Measurements from ENCODE around the gene OSGIN1.

Gene OSGIN1

DNA sequence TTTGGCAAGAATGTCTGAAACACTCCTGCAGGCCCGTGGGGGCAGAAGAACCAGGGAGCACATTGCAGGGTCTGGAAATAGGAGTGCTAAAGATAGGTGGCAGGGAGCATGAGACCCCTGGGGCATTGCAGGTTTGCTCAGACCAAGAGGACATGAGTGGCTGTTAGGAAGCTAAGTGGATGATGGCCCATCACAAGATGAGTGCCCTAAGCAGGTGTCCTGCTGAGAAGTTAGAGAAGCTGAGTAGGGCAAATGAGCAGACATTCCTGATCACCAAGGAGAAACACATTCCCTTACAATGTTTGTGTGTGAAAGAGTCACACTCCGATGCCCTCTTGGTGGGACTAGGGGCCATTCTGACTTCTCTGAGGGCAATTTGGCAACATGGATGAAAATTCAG is 44.2 kb upstream of the OSGIN1 start:
- DNase-seq (ENCODE audit: extremely low read depth, insufficient read length), result no peak
- TF ChIP-seq, protein P1, sequence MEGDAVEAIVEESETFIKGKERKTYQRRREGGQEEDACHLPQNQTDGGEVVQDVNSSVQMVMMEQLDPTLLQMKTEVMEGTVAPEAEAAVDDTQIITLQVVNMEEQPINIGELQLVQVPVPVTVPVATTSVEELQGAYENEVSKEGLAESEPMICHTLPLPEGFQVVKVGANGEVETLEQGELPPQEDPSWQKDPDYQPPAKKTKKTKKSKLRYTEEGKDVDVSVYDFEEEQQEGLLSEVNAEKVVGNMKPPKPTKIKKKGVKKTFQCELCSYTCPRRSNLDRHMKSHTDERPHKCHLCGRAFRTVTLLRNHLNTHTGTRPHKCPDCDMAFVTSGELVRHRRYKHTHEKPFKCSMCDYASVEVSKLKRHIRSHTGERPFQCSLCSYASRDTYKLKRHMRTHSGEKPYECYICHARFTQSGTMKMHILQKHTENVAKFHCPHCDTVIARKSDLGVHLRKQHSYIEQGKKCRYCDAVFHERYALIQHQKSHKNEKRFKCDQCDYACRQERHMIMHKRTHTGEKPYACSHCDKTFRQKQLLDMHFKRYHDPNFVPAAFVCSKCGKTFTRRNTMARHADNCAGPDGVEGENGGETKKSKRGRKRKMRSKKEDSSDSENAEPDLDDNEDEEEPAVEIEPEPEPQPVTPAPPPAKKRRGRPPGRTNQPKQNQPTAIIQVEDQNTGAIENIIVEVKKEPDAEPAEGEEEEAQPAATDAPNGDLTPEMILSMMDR (IDR thresholded peaks at IDR 0.05; ENCODE audit: insufficient read depth, low read length, poor library complexity, severe bottlenecking), result no peak
- Histone ChIP-seq H3K4me3 (replicated peaks; ENCODE audit: low read depth, low read length) (no peak overlapping the region), H3K27me3 (replicated peaks; ENCODE audit: control insufficient read depth, insufficient read depth, low read length) (no peaks in the 10 kb centered on the region), H3K36me3 (ENCODE audit: control insufficient read depth, insufficient read depth, low read length) (peaks cover 11% of the 10 kb centered on the region)

DNA sequence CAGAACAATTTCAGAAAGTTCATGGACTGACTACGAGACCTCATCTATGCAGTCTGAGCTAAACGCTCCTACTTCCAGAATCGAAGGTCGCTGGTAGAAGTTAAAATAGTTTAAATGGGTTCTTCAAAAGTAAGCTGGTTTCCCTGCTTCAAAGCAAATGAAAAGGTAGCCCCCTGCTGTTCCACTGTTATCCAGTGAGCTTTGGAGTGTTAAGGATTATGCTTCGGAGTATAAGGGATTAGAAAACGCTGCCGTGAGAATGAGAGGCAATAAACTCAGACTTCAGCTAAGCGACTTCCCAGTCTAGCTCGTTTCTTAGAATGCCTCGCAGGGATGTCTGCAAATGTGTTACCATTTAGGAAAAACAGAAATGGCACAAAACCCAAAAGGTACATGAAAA is 41.8 kb upstream of the OSGIN1 start:
- TF ChIP-seq, protein P1 (IDR thresholded peaks at IDR 0.05; ENCODE audit: insufficient read depth, low read length, poor library complexity, severe bottlenecking), result no peak
- Histone ChIP-seq H3K36me3 (ENCODE audit: control insufficient read depth, insufficient read depth, low read length) (peaks cover 18% of the 10 kb centered on the region), H3K27me3 (replicated peaks; ENCODE audit: control insufficient read depth, insufficient read depth, low read length) (no peaks in the 10 kb centered on the region), H3K4me3 (replicated peaks; ENCODE audit: low read depth, low read length) (no peak overlapping the region)
- no peak for DNase-seq (ENCODE audit: extremely low read depth, insufficient read length)

DNA sequence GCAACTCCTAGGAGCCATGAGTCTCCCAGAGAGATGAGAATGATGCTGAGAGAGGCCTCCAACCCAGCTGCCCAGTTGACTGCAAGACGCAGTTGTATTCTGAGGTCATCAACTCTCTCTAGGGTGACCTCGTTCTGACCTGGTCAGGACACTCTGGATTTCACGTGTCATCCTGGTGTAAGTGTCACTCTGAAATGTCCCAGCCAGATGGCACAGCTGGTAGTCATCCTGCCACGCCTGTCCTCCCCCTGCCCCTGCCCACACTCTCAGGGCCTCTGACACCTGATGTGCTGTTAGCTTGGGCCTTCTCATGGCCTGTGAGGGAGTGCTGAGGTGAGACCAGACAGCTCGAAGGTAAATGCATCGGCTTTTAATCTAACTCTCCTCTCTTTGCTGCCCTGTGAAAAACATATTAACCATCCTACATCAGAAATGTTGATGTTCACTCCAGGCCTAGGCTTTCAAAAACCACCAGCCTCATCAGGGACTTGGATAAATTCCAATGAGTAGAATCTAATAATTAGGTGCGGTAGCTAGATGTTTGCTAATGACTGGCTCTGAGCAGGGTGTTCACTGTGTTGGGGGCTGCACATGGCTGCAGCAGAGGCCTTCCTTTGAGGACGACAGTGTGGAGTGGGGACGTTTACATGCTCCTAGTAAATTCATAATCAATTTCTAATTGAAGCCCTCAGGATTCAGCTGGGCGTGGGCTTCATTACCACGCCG is 40.4 kb upstream of the OSGIN1 start:
- Histone ChIP-seq H3K4me3 (replicated peaks; ENCODE audit: low read depth, low read length) (no peak overlapping the region), H3K36me3 (ENCODE audit: control insufficient read depth, insufficient read depth, low read length) (peaks cover 21% of the 10 kb centered on the region)

DNA sequence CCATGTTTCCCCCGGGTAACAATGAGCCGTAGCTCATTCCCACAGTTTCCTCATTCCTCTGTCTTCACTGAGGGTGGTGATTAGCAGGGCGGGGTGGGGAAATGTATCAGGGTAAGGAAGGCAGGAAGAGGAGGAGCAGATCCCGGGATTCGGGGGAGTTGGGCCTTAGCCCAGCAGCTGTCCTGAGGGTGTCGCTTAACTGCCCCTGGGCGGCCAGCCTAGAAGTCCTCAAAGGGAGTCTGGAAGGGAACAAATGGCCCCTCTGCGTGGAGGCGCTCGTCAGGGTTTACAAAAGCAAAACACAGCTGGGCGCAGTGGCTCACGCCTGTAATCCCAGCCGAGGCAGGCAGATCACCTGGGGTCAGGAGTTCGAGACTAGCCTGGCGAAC is 39.8 kb upstream of the OSGIN1 start:
- no peaks in the 10 kb centered on the region for H3K27me3 ChIP-seq (replicated peaks; ENCODE audit: control insufficient read depth, insufficient read depth, low read length)
- no peak for DNase-seq (ENCODE audit: extremely low read depth, insufficient read length)
- H3K36me3 ChIP-seq (ENCODE audit: control insufficient read depth, insufficient read depth, low read length), result peaks cover 21% of the 10 kb centered on the region
- no peak overlapping the region for H3K4me3 ChIP-seq (replicated peaks; ENCODE audit: low read depth, low read length)
- TF ChIP-seq, protein P1 (IDR thresholded peaks at IDR 0.05; ENCODE audit: insufficient read depth, low read length, poor library complexity, severe bottlenecking), result no peak

More for the DNA sequence above, 40.4 kb upstream of the OSGIN1 start:
- no peak for DNase-seq (ENCODE audit: extremely low read depth, insufficient read length)
- no peaks in the 10 kb centered on the region for H3K27me3 ChIP-seq (replicated peaks; ENCODE audit: control insufficient read depth, insufficient read depth, low read length)
- TF ChIP-seq, protein P1 (IDR thresholded peaks at IDR 0.05; ENCODE audit: insufficient read depth, low read length, poor library complexity, severe bottlenecking), result no peak

DNA sequence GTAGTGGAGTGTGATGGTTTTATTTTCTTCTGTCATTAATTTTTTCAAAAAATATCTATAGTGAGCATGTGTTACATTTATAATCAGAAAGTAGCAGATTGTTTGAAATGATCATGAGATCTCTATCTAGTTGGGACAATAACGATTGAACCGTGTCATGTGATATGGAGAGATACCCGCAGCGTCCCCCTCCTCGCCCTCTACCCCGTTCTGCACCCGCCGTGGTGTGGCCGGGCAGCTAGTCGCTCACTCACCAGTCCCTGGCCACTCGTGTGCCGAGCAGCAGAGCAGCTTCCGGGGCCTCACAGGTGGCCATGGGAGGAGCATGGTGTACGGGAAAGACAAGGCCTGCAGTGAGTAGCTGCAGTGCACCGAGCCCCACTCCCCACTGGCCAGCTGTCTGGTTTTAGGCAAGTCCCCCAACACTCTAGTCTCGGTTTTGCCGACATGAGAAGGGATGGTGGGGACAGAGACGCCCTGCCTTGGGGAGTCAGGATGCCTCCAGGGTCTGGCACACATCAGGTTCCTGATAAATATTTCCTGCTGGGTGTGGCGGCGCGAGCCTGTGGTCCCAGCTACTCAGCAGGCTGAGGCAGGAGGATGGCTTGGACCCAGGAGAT is 38.8 kb upstream of the OSGIN1 start:
- no peak for DNase-seq (ENCODE audit: extremely low read depth, insufficient read length)
- H3K4me3 ChIP-seq (replicated peaks; ENCODE audit: low read depth, low read length), result no peak overlapping the region
- peaks cover 27% of the 10 kb centered on the region for H3K36me3 ChIP-seq (ENCODE audit: control insufficient read depth, insufficient read depth, low read length)
- no peaks in the 10 kb centered on the region for H3K27me3 ChIP-seq (replicated peaks; ENCODE audit: control insufficient read depth, insufficient read depth, low read length)
- TF ChIP-seq, protein P1 (IDR thresholded peaks at IDR 0.05; ENCODE audit: insufficient read depth, low read length, poor library complexity, severe bottlenecking), result no peak
